Ramos (cell line): Measurements from ENCODE around the gene MPZL1.

Source experiments
- in situ Hi-C: fragments of 300-500 bp; cut with MboI; formaldehyde crosslinking; loops from one replicate; pipeline ENCODE4 v1.14.3; 2022; ENCODE audit warnings: low sequenced_read_pairs; ENCODE audit not compliant: unreplicated experiment

MPZL1 gene

DNA sequence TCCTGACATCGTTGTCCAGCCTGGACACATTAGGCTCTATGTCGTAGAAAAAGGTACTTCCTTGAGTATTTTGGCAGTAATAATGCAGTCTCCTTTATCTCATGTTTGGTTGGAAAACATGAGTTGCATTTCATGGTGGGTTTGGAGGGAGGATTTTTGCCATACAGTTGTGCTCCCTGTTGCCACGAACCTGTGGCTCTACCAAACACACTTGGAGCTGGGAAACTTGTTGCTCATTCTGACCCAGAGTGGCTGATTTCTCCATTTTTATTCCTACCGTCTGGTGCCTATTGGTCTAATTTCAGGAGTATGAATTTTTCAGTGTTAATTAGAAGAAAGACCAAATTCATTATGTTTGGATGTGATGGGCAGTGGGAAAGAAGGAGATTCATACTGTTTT, 50.7 kb downstream of the MPZL1 start:
- in situ Hi-C loops: no loop called here

DNA sequence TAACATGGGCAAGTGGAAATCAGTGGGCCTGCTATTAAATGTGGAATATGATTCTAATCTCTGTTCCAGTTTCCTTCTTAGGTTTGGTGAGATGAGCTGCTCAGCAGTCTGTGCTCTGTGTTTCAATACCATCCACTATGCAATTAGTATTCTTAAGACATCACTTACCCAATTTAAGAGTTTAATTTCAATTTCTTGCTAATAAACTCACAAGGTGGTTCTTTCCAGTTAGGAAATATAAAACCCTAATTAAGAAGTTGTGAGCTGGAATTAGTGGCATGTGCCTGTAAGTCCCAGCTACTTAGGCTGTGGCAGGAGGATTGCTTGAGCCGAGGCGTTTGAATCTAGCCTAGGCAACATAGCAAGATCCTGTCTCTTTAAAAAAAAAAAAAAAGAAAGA, 51.7 kb downstream of the MPZL1 start:
- in situ Hi-C loops: no loop called here

DNA sequence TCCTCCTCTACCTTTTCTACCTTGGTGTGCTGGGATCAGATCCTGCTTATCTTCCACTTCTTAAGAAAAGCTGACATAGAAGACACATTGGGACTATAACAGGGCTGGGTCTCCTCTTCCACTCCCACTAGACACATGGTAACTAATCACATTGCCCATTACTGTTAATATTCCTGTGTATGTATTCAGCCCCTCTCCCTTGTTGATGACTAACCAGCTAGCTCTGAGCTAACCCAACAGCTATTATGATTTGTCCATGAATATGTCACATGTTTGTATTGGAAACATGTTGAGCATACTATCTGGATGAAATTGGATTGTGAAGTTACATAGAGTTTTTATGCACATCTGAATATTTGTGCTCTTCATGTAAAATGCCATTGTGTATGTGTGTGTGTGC, 52.9 kb downstream of the MPZL1 start:
- in situ Hi-C loops: no loop called here

DNA sequence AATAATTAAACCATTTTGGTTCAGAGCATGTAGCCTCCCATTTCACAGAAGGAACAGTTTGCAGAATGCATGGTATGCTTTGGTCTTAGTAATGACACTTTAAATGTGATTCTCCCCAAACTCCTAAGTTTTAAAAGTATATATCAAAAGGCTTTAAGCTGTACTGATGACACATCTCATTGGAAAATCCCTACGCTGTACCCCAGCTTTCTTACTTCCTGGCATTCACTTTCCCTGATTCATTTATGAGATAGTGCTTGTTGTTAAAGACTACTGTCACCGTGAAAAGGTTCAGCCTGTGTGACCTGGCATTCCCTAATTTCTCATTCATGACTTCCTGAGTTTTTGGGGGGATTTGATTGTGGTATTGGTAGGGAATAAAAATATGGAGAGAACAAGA, 53.4 kb downstream of the MPZL1 start:
- in situ Hi-C loops: no loop called here

DNA sequence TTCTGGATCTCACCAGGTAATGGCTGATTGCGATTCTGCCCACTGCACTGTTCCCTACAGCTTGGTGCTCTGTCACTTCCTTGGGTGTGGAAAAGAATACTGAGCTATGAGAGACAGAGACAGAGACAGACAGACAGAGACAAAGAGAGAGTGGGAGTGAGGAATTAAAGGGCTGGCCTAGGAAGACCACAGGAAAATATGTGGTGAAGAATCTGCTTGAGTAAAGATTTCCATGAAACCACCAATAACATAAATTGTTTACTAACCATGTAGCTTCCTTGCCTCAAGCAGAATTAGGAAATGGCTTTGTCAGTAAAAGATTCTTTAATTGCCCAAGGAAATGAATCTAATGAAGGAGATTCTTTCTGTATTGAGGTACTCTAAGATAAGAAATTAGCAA, 54.4 kb downstream of the MPZL1 start:
- in situ Hi-C loops: no loop called here

DNA sequence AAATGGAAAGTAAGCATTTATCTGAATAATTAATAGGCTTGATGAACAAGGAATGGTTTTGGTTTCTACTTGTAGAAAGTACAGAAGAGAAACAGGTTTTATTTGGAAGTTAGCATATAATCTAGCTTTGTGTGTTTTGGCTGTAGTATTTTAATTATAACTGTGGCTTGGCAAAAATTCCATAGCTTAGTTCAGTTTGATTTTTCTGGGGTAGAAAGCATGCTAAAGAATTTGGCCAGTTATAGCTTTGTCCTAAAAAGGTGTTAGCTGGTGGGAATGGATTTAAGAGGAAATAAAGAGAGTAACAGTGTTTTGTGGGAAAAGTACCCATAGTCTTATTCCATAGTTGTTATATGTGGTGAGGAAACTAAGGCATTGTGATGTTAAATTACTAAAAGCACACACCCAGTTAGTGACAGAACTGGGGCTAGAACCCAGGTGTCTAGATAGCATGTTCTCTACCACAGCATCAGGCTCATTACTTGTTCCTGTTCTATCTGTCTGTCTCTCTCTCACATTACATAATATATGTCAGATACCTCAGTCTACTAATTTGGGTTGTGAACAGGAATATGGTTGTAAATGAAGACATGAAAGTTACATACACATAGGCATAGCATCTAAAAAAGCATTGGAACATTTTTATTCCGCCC, 55.0 kb downstream of the MPZL1 start:
- in situ Hi-C loops: no loop called here

DNA sequence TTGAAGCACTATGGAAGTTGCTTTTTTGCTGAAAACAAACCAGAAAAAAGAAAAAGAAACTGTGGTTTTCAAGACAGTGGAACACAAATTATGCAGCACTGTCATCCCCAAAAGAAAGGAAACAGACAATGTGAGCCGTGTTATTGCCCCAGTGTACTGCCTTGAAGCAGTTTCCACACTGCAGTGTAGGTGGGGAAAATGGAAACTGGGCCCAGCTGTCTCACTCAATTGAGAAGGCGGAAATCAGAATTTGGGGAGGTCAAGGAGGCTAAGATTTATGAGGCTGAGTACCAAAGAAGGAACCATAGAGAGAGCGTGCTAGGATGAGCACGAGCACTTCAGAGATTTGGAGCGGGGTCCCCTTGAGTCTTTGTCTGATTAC, 55.5 kb downstream of the MPZL1 start:
- in situ Hi-C loops: no loop called here

DNA sequence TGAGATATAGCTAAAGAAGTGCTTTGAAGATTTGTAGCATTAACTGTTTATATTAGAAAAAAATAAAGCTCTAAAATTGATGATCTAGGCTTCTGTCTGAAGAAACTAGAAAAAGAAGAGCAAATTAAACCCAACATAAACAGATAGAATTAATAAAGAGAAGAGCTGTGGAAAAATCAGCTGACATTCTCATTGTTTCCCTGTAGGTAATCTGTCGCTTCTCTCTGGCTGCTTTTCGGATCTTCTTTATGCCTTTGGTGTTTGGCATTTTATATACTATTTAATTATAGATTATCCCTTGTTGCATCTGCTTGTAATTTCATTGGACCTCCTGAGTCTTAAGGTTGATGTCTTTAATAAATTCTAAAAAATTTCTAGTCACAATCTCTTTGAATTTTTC, 59.8 kb downstream of the MPZL1 start:
- in situ Hi-C loops: no loop called here

DNA sequence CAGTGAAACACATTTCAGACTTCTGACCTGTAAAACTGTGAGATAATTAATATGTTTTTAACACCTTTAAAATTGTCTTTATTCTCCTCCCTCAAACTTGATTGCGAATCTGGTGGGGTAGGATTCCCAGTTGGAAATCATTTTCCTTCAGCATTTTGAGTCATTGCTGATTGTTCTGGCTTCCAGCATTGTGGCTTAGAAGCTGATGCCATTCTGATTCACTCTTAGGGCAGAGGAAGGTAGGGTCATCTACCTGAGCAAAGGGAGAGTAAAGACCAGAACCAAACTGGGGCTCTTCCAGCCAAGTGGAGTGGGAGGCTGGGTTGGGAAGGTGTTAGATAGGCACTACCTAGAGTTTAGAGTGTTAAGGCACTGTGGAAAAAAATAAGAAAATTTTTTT, 61.2 kb downstream of the MPZL1 start:
- in situ Hi-C loops: no loop called here

DNA sequence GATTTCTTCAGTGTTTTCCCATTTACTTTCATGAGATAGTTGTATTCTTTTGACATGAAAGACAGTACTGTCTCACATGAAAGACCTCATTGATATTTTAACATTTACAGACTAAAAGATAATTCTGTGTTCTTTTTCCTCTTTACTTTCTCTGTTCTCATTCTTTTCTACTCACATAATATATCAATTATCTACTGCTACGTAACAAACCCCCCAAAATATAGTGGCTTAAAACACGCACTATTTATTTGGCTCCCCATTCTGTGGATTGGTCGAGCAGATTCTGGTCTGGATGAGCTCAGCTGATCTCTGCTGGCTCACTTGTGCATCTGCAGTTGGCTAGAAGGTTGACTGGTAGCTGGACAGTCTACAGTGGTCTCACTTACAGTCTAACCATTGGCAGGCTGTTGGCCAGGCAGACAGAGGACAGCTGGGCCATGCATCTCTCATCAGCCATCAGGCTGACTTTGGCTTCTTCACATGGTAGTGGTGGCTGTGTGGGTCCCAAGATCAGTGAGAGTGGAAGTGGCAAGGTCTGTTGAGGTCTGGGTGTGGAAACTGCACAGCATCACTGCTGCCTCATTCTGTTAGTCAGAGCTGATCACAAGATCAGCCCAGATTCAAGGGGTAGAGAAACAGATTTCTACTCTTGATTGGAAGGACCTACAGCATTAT, 63.2 kb downstream of the MPZL1 start:
- in situ Hi-C loops: no loop called here

DNA sequence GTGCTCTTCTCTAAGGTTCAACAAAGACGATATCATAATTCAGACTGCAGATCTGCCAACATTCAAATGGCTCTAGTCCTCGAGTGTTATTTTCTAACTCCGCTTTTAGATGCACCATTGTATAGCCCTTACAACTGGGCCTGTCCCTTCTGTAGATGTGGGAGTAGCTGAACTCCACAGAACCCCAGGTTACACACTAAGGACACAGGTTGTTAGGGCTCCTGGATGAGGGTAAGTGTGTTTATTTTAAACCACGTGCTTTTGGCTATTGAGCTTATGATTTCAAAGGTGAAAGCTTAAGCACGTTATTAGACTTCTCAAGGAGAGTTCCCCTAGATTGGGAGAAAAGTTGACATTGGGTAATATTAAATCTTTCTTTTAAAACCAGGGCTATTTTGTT, 64.7 kb downstream of the MPZL1 start:
- in situ Hi-C loops: no loop called here

DNA sequence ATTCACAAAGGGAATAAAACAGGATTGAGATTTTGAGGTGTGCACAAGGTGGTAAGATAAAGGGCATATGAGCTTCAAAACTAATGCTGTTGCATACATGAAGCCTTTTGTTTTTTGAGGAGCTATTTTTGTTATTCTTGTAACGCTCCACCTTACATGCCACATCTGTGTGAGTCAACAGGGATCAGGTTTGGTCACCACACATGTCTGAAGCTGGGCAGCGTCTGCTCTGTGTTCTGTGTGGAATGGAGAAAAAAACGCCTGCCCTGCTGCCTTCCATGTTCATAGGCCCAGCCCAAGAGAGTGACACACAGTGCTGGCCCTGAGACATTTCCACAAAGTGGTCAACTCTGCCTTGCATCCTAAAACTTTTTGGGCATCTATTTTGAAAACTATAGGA, 67.7 kb downstream of the MPZL1 start:
- in situ Hi-C loops: no loop called here

DNA sequence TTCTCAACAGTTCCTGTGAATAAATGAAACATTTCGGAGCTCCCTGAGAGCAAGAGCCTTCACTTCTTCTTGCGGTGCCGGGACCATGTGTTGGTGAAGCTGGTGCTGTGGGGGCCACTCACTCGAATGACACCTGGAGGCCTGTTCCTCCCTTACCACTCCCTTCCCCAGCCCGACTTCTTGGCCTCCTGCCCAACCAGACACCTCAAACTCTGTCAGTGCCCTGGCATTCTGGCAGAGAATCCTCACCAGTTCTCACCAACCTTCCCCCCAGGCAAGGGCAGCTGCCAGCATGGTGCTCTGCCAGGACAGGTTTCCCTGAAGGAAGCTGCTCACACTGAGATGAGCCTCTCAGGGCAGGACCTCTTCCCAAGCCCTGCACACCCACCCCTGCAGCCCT, 68.3 kb downstream of the MPZL1 start:
- in situ Hi-C loops: no loop called here

DNA sequence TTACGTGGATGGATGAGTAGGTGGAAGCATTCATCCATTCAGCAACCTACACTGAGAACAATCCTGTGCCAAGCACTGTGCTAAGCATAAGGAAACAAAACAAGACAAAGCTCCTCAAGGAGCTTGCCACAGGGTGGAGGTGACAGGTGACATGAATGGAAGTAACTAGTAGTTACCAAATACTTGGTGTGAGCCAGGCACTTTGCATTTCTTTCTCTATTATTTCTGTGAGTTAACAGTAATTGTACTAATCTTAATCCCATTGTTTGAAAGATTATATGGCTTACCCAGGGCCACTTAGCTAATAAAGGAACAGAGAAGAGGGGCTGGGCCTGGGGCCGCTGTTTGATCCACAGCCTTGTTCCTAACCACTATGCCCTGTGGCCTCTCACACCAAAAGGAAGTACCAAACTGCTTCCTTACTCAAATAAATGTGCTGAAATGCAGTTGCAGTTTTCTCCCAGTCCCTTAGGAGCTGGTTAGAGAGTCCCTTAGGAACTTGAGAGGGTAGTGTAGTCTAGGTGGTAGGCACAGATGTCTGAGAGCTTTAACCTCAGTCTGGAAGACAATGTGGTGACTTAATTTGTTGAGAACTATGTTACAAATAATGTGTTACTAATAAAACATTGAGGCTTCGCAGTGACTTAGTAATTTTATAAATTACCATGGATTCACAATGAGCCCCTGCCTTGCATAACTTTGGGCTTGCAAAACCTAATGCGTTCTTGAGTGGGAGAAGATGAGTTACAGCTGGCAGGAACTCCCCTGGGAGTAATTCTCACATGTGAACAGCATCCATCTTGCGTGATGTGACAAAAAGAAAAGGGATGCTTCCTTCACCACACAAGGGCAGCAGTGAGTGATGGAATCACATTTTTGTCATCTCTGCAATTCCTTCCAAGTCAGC, 69.8 kb downstream of the MPZL1 start:
- in situ Hi-C loops: no loop called here

DNA sequence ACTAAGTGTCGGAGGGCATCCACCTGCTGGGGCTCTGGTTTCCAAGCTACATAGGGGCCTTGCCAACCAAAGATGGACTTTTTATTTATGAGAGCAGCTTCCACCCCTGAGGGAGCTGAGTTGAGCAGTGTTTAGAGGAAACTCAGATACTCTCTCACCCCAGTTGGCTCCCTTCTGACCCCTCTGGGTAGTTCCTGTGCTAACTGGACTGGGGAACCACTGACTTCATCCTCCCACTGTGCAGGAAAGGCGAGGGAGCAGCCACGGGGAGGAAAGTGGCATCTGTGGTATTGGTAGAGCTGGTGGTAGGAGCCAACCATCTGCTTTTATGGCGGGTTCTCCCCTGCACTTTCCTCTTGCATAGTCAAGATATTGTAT, 70.4 kb downstream of the MPZL1 start:
- in situ Hi-C loops: no loop called here

DNA sequence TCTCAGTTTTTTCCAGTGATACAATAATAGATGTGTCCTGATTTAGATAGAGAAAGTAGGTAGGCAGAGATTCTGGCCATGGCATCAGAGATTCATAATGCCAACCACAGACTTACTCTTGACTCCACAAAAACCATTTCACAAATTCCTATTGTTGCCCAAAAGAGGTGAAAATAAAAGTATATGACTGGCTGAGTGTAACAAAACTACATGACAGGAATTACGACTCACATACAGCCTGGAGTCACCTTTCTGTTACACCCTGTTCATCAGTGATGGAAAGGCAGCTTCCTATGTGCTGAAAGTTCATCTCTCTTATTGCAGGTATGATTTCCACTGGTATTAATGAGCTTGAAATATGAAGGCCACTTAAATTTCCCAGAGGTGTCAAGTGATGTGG, 72.3 kb downstream of the MPZL1 start:
- in situ Hi-C loops: no loop called here

DNA sequence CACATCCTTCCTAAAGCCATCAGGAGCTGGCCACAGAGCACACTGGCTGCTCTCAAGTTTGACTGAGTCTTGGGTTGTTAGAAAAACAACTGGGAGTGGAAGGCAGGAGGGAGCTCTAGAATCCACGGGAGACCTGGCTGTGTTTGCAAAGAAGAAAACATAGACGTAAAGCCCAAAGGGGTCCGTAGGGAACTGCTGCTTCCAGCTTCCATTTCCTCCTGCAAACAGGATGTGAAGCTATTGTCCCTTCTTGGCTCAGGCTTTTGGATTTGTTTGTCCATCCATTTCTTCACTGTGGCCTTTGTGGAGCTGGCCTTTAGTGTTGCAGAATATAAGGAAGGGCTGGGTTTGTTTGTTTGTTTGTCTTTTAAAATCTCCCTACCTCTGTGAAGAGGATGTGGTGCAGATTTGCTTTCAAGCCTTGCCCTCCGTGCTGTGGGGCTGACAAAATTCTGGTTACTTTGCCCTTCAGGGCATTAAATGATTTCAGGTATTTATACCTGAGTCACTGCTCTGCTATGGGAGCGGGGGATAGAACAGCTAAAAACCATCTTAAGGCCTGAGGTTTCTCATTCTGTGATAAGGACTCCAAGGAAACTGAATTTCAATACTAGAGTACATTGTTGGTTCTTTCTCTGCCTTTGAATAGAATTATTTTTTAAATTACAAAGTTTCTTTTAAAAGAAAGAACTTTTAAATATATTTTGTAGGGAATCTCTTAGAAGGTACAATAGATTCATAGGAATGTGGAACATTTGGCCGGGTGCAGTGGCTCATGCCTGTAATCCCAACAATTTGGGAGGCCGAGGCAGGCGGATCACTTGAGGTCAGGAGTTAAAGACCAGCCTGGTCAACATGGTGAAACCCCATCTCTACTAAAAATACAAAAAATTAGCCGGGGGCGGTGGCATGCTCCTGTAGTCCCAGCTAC, 74.3 kb downstream of the MPZL1 start:
- in situ Hi-C loops: no loop called here

DNA sequence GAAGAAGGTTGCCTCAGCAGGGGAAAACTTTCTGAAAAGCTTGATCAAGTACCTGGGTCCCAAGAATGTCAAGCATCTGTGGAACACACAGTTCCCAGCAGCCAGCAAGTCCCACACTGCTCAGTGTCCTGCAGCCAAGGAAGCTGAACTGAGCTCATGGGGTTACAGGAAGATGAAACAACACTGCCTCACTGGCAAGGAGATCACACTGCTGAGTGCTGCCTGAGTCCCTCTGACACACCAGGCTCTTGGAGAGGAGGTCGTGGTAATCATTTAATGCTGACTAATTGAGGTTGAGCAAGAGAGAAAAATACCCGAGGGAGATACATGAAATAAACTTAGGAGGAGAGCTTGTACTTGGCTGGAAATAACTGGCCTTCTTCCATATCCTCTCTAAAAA, 75.2 kb downstream of the MPZL1 start:
- in situ Hi-C loops: no loop called here

DNA sequence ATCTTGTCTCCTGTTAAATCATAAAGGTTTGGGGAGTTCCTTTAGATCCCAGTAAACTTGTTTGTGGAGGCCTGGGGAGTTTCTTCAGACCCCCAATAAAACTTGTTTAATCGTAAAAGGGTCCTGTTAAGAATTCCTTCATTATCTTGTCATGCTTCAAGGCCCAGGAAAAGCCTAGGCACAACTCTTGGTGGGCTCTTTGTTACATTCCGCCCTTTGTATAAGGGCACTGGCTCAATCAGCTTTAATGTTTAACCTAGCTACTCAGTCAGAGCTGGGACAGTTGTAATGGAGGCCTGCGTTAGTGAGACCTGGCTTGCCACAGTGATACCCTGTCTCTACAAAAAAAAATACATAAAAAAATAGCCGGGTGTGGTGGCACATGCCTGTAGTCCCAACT, 77.2 kb downstream of the MPZL1 start:
- in situ Hi-C loops: no loop called here

DNA sequence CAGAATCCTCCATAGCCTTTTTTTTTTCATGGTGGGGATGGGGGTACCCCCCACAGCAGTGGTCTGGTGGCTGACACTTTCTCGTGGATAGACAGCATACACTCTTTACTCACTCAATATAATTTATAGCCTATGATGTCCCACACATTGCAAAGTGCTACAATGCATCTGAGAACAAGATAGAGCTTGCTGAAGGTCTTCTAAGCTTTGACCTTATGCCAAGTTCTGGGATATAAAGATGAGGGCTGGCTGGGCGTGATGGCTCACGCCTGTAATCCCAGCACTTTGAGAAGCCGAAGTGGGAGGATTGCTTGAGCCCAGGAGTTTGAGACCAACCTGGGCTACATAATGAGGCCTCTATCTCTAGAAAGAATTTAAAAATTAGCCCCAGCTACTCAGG, 78.0 kb downstream of the MPZL1 start:
- in situ Hi-C loops: loop anchor here (5.0 to 25.0 kb wide), 2 partner anchors 82 to 212 kb away; no protein-coding TSS in a partner anchor
